ENCODE data around the gene NUP107.
A peak's percentile ranks its signal among the peaks of the same experiment; 100 is the strongest.
"Not testable (repeated sequence)": the region's sequence is repeated elsewhere in the genome, so short reads cannot be mapped to it uniquely, and the experiment has no call there.

The NUP107 gene

GRCh38 chr12:68674376-68674775 is 12.4 kb upstream of the NUP107 start:
- Mint-ChIP-seq H3K4me1 (peaks cover 4% of the 10 kb centered on the region), H3K36me3 (peaks cover 2% of the 10 kb centered on the region), H3K4me3 (no peak overlapping the region), H3K27me3 (no peaks in the 10 kb centered on the region), H3K27ac (no peak overlapping the region), H3K9me3 (no peaks in the 10 kb centered on the region)
- DNase-seq (ENCODE audit: low spot score in 2 of 2) (no peak), ATAC-seq (ENCODE audit: low read depth) (no peak)

GRCh38 chr12:68675101-68675842 is 11.5 kb upstream of the NUP107 start:
- Mint-ChIP-seq H3K4me3 (no peak overlapping the region), H3K27ac (no peak overlapping the region), H3K36me3 (peaks cover 2% of the 10 kb centered on the region), H3K9me3 (no peaks in the 10 kb centered on the region), H3K27me3 (no peaks in the 10 kb centered on the region), H3K4me1 (peaks cover 4% of the 10 kb centered on the region)
- ATAC-seq (ENCODE audit: low read depth) (no peak), DNase-seq (ENCODE audit: low spot score in 2 of 2) (no peak)

GRCh38 chr12:68676854-68677253 is 9.9 kb upstream of the NUP107 start:
- not testable (repeated sequence) for H3K4me1 Mint-ChIP-seq; ATAC-seq (ENCODE audit: low read depth); H3K9me3 Mint-ChIP-seq; H3K27ac Mint-ChIP-seq; DNase-seq (ENCODE audit: low spot score in 2 of 2); H3K36me3 Mint-ChIP-seq; H3K27me3 Mint-ChIP-seq; H3K4me3 Mint-ChIP-seq

GRCh38 chr12:68686262-68686594 is 550 bp upstream of the NUP107 start:
- Mint-ChIP-seq H3K27ac (peak overlapping the region; percentile 94), H3K4me1 (peaks cover 3% of the 10 kb centered on the region), H3K36me3 (peaks cover 5% of the 10 kb centered on the region), H3K4me3 (peak overlapping the region; percentile 93), H3K9me3 (no peaks in the 10 kb centered on the region), H3K27me3 (no peaks in the 10 kb centered on the region)
- DNase-seq (ENCODE audit: low spot score in 2 of 2), result no peak
- ATAC-seq (ENCODE audit: low read depth), result peak; percentile 1

GRCh38 chr12:68695454-68695853 is 8.7 kb downstream of the NUP107 start:
- H3K27me3 Mint-ChIP-seq, result no peaks in the 10 kb centered on the region
- no peaks in the 10 kb centered on the region for H3K4me1 Mint-ChIP-seq
- ATAC-seq (ENCODE audit: low read depth) (no peak), DNase-seq (ENCODE audit: low spot score in 2 of 2) (no peak)
- no peak overlapping the region for H3K4me3 Mint-ChIP-seq
- peaks cover 42% of the 10 kb centered on the region for H3K36me3 Mint-ChIP-seq
- no peaks in the 10 kb centered on the region for H3K9me3 Mint-ChIP-seq
- H3K27ac Mint-ChIP-seq, result no peak overlapping the region

GRCh38 chr12:68699486-68699885 is 12.7 kb downstream of the NUP107 start:
- H3K27ac Mint-ChIP-seq, result no peak overlapping the region
- DNase-seq (ENCODE audit: low spot score in 2 of 2) (no peak), ATAC-seq (ENCODE audit: low read depth) (no peak)
- no peaks in the 10 kb centered on the region for H3K27me3 Mint-ChIP-seq
- H3K4me1 Mint-ChIP-seq, result no peaks in the 10 kb centered on the region
- peaks cover 36% of the 10 kb centered on the region for H3K36me3 Mint-ChIP-seq
- H3K4me3 Mint-ChIP-seq, result no peak overlapping the region
- no peaks in the 10 kb centered on the region for H3K9me3 Mint-ChIP-seq

- Mint-ChIP-seq H3K4me1 (no peaks in the 10 kb centered on the region), H3K4me3 (no peak overlapping the region), H3K27me3 (no peaks in the 10 kb centered on the region), H3K27ac (no peak overlapping the region), H3K36me3 (peaks cover 22% of the 10 kb centered on the region), H3K9me3 (no peaks in the 10 kb centered on the region)
- DNase-seq (ENCODE audit: low spot score in 2 of 2), result no peak
- ATAC-seq (ENCODE audit: low read depth), result no peak
Measured at GRCh38 chr12:68727776-68728175, 41.0 kb downstream of the NUP107 start.

- H3K4me1 Mint-ChIP-seq, result no peaks in the 10 kb centered on the region
- ATAC-seq (ENCODE audit: low read depth), result no peak
- H3K36me3 Mint-ChIP-seq, result peaks cover 17% of the 10 kb centered on the region
- DNase-seq (ENCODE audit: low spot score in 2 of 2), result no peak
- H3K27ac Mint-ChIP-seq, result no peak overlapping the region
- H3K9me3 Mint-ChIP-seq, result no peaks in the 10 kb centered on the region
- no peaks in the 10 kb centered on the region for H3K27me3 Mint-ChIP-seq
- H3K4me3 Mint-ChIP-seq, result no peak overlapping the region
Measured at GRCh38 chr12:68733661-68734071, 46.9 kb downstream of the NUP107 start.

GRCh38 chr12:68739891-68740290 is 53.1 kb downstream of the NUP107 start:
- no peaks in the 10 kb centered on the region for H3K27me3 Mint-ChIP-seq
- no peak overlapping the region for H3K27ac Mint-ChIP-seq
- H3K9me3 Mint-ChIP-seq, result no peaks in the 10 kb centered on the region
- H3K36me3 Mint-ChIP-seq, result peaks cover 10% of the 10 kb centered on the region
- no peak overlapping the region for H3K4me3 Mint-ChIP-seq
- ATAC-seq (ENCODE audit: low read depth) (no peak), DNase-seq (ENCODE audit: low spot score in 2 of 2) (no peak)
- peaks cover 9% of the 10 kb centered on the region for H3K4me1 Mint-ChIP-seq

- DNase-seq (ENCODE audit: low spot score in 2 of 2) (no peak), ATAC-seq (ENCODE audit: low read depth) (no peak)
- Mint-ChIP-seq H3K4me3 (no peak overlapping the region), H3K9me3 (no peaks in the 10 kb centered on the region), H3K27me3 (no peaks in the 10 kb centered on the region), H3K36me3 (peaks cover 5% of the 10 kb centered on the region), H3K27ac (peak overlapping the region; percentile 67), H3K4me1 (peaks cover 20% of the 10 kb centered on the region)
Measured at GRCh38 chr12:68743356-68743755, 56.6 kb downstream of the NUP107 start.

- H3K27ac Mint-ChIP-seq, result peak overlapping the region; percentile 95
- H3K9me3 Mint-ChIP-seq, result no peaks in the 10 kb centered on the region
- peak; percentile 3 for ATAC-seq (ENCODE audit: low read depth)
- peaks cover 32% of the 10 kb centered on the region for H3K4me1 Mint-ChIP-seq
- peaks cover 12% of the 10 kb centered on the region for H3K36me3 Mint-ChIP-seq
- no peaks in the 10 kb centered on the region for H3K27me3 Mint-ChIP-seq
- peak in 1 of 2 donors; percentile 3 for DNase-seq (ENCODE audit: low spot score in 2 of 2)
- H3K4me3 Mint-ChIP-seq, result peak overlapping the region; percentile 94
Measured at GRCh38 chr12:68745376-68745903, 58.7 kb downstream of the NUP107 start.

GRCh38 chr12:68745904-68746571 is 59.3 kb downstream of the NUP107 start, which contains the start of gene SLC35E3:
Gene SLC35E3, plus strand, starts transcription at chr12:68746176. Its CDS starts 202 bp downstream, at chr12:68746378.
- Mint-ChIP-seq H3K27ac (peak within 1 kb of the TSS; percentile 95), H3K36me3 (peaks cover 14% of the 10 kb centered on the region), H3K27me3 (no peaks in the 10 kb centered on the region), H3K4me1 (peaks cover 32% of the 10 kb centered on the region), H3K4me3 (peak within 1 kb of the TSS; percentile 94), H3K9me3 (no peaks in the 10 kb centered on the region)
- ATAC-seq (ENCODE audit: low read depth), result peak; percentile 98
- peak; percentile 84 to 85 for DNase-seq (ENCODE audit: low spot score in 2 of 2)

- Mint-ChIP-seq H3K27me3 (no peaks in the 10 kb centered on the region), H3K36me3 (peaks cover 14% of the 10 kb centered on the region), H3K4me3 (peak overlapping the region; percentile 94), H3K4me1 (peaks cover 32% of the 10 kb centered on the region), H3K9me3 (no peaks in the 10 kb centered on the region), H3K27ac (peak overlapping the region; percentile 95)
- peak; percentile 7 to 28 for DNase-seq (ENCODE audit: low spot score in 2 of 2)
- ATAC-seq (ENCODE audit: low read depth), result no peak
Measured at GRCh38 chr12:68746572-68747180, 59.9 kb downstream of the NUP107 start.

- Mint-ChIP-seq H3K4me1 (peaks cover 24% of the 10 kb centered on the region), H3K27me3 (no peaks in the 10 kb centered on the region), H3K4me3 (no peak overlapping the region), H3K36me3 (peaks cover 22% of the 10 kb centered on the region), H3K9me3 (no peaks in the 10 kb centered on the region), H3K27ac (peak overlapping the region; percentile 32)
- no peak for ATAC-seq (ENCODE audit: low read depth)
- no peak for DNase-seq (ENCODE audit: low spot score in 2 of 2)
Measured at GRCh38 chr12:68749443-68749842, 62.7 kb downstream of the NUP107 start.

Measured in memory B cell (primary cell).